Mesenchymal stem cell (in vitro differentiated cells and primary cell): Measurements from ENCODE around the gene OR2AT4.

Experiments used
- DNase-seq: peaks from one replicate; pipeline ENCODE4 v3.0.0-alpha.2; 2013
- H2AFZ ChIP-seq: one replicate; pipeline ENCODE4 v1.6.1; 2013; ENCODE audit warnings: low read depth, mild to moderate bottlenecking, control low read depth, inconsistent platforms, low read length, moderate library complexity
- H2AK5ac ChIP-seq: 2 replicates; pipeline ENCODE4 v1.6.1; 2013; ENCODE audit warnings: low read length, moderate library complexity, mild to moderate bottlenecking, inconsistent platforms; ENCODE audit not compliant: severe bottlenecking
- H2BK120ac ChIP-seq: one replicate; pipeline ENCODE4 v1.6.1; 2013; ENCODE audit warnings: low read depth, mild to moderate bottlenecking, inconsistent platforms, low read length, moderate library complexity
- H2BK12ac ChIP-seq, 2 experiments: one replicate each; pipeline ENCODE4 v1.6.1; 2013; ENCODE audit warnings: inconsistent platforms in 2 of 2, low read length in 2 of 2, mild to moderate bottlenecking in 2 of 2, moderate library complexity in 2 of 2, control low read depth in 1 of 2
- H2BK15ac ChIP-seq: one replicate; pipeline ENCODE4 v1.6.1; 2013; ENCODE audit warnings: mild to moderate bottlenecking, low read depth, inconsistent platforms; ENCODE audit not compliant: poor library complexity, severe bottlenecking
- H2BK5ac ChIP-seq: 2 replicates; pipeline ENCODE4 v1.6.1; 2013; ENCODE audit warnings: low read depth, mild to moderate bottlenecking, low read length, control low read depth, inconsistent platforms; ENCODE audit not compliant: poor library complexity, severe bottlenecking
- H3K14ac ChIP-seq, 2 experiments: one replicate each; pipeline ENCODE4 v1.6.1; 2013; ENCODE audit warnings: inconsistent platforms in 2 of 2, low read length in 2 of 2, control low read depth in 1 of 2, mild to moderate bottlenecking in 1 of 2, moderate library complexity in 1 of 2
- H3K18ac ChIP-seq, 2 experiments: one replicate each; pipeline ENCODE4 v1.6.1; 2013; ENCODE audit warnings: inconsistent platforms in 2 of 2, low read length in 2 of 2, control low read depth in 1 of 2, low read depth in 1 of 2, mild to moderate bottlenecking in 1 of 2
- H3K23ac ChIP-seq, 2 experiments: one replicate each; pipeline ENCODE4 v1.6.1; 2013; ENCODE audit warnings: inconsistent platforms in 2 of 2, low read length in 2 of 2, mild to moderate bottlenecking in 2 of 2, moderate library complexity in 2 of 2, control low read depth in 1 of 2
- H3K27ac ChIP-seq: 2 replicates; pipeline ENCODE4 v1.5.1; 2013; ENCODE audit warnings: mild to moderate bottlenecking, moderate library complexity, low read length, control low read depth, inconsistent platforms; ENCODE audit not compliant: poor library complexity, severe bottlenecking
- H3K27me3 ChIP-seq, 2 experiments: 2 replicates each; pipeline versions ENCODE4 v1.6.1 to v1.7.0; 2013; ENCODE audit warnings: low read length in 2 of 2, mild to moderate bottlenecking in 2 of 2, moderate library complexity in 2 of 2, control low read depth in 1 of 2, inconsistent platforms in 1 of 2; ENCODE audit not compliant: control insufficient read depth in 1 of 2, insufficient read depth in 1 of 2
- H3K36me3 ChIP-seq, 2 experiments: 2 replicates each; pipeline versions ENCODE4 v1.6.1 to v1.7.0; 2013; ENCODE audit warnings: low read length in 2 of 2, control low read depth in 1 of 2, inconsistent platforms in 1 of 2, low read depth in 1 of 2, mild to moderate bottlenecking in 1 of 2; ENCODE audit not compliant: insufficient read depth in 2 of 2, control insufficient read depth in 1 of 2
- H3K4ac ChIP-seq, 2 experiments: one replicate each; pipeline ENCODE4 v1.6.1; 2013; ENCODE audit warnings: inconsistent platforms in 2 of 2, low read length in 2 of 2, mild to moderate bottlenecking in 2 of 2, moderate library complexity in 2 of 2, control low read depth in 1 of 2, low read depth in 1 of 2
- H3K4me1 ChIP-seq: 2 replicates; pipeline ENCODE4 v1.6.1; 2013; ENCODE audit warnings: low read depth, low read length, control low read depth; ENCODE audit not compliant: control insufficient read depth, insufficient read depth
- H3K4me2 ChIP-seq: 2 replicates; pipeline ENCODE4 v1.6.1; 2013; ENCODE audit warnings: low read length, mild to moderate bottlenecking, inconsistent platforms; ENCODE audit not compliant: poor library complexity, severe bottlenecking
- H3K4me3 ChIP-seq, 2 experiments: 2 replicates each; pipeline versions ENCODE4 v1.5.1 to v1.7.0; 2013; ENCODE audit warnings: low read length in 2 of 2, mild to moderate bottlenecking in 2 of 2, control low read depth in 1 of 2, low read depth in 1 of 2; ENCODE audit not compliant: insufficient read depth in 1 of 2
- H3K79me1 ChIP-seq: replicated peaks from 2 replicates; pipeline ENCODE4 v1.6.1; 2013; ENCODE audit warnings: mild to moderate bottlenecking, control low read depth, low read length, inconsistent platforms; ENCODE audit not compliant: poor library complexity, severe bottlenecking
- H3K9ac ChIP-seq: 2 replicates; pipeline ENCODE4 v1.7.0; 2013; ENCODE audit warnings: mild to moderate bottlenecking, low read length, moderate library complexity
- H3K9me3 ChIP-seq: 2 replicates; pipeline ENCODE4 v1.7.0; 2013; ENCODE audit warnings: mild to moderate bottlenecking, low read length; ENCODE audit not compliant: control insufficient read depth
- H4K8ac ChIP-seq: one replicate; pipeline ENCODE4 v1.6.1; 2013; ENCODE audit warnings: inconsistent platforms, mild to moderate bottlenecking, low read length, moderate library complexity
- H4K91ac ChIP-seq: one replicate; pipeline ENCODE4 v1.6.1; 2013; ENCODE audit warnings: mild to moderate bottlenecking, low read length, inconsistent platforms
- WGBS: methylation state at CpG from one replicate; pipeline ENCODE4 v1.1.7; 2013; ENCODE audit warnings: mixed read lengths; 5-methylcytosine and 5-hydroxymethylcytosine counted together

The OR2AT4 gene

DNA sequence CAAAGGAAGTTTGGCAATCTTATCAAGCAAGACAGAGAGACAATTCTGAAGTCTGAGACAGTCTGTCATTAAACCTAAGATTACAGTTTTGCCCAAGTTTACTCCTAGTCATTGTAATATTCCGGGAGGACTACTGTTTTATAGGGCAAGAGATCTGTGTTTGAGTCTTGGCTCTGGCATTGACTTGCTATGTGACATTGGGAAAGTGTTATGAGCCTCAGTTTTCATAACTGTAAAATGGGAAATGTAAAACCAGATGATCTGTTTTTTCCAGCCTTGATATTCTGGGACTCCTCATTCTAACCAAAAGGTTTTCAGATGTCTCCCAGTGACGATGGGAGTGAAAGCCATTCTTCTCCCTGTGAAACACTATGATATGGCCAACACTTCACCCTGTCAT is 29.9 kb upstream of the OR2AT4 start:
- H2AK5ac ChIP-seq, result no peak overlapping the region
- H2BK120ac ChIP-seq, result no peak overlapping the region
- no peaks in the 10 kb centered on the region for H3K9me3 ChIP-seq
- DNase-seq, result no peak
- no peak overlapping the region for H2BK15ac ChIP-seq
- no peaks in the 10 kb centered on the region for H3K36me3 ChIP-seq
- no peak overlapping the region for H3K4me3 ChIP-seq
- no peak overlapping the region for H3K27ac ChIP-seq
- no peak overlapping the region for H3K14ac ChIP-seq
- H3K79me1 ChIP-seq, result no peaks in the 10 kb centered on the region
- no peak overlapping the region for H4K91ac ChIP-seq
- no peak overlapping the region for H3K18ac ChIP-seq
- H3K27me3 ChIP-seq, result peaks cover 0 to 2% of the 10 kb centered on the region in 2 experiments
- no peak overlapping the region for H3K9ac ChIP-seq
- no peaks in the 10 kb centered on the region for H3K4me1 ChIP-seq
- H3K4ac ChIP-seq, result no peak overlapping the region
- no peak overlapping the region for H4K8ac ChIP-seq
- no peak overlapping the region for H2BK5ac ChIP-seq
- H2AFZ ChIP-seq, result no peak overlapping the region
- H3K4me2 ChIP-seq, result no peak overlapping the region
- no peak overlapping the region for H3K23ac ChIP-seq
- H2BK12ac ChIP-seq, result no peak overlapping the region
- 87% methylated on average over 2 of the region's 2 CpGs for WGBS

DNA sequence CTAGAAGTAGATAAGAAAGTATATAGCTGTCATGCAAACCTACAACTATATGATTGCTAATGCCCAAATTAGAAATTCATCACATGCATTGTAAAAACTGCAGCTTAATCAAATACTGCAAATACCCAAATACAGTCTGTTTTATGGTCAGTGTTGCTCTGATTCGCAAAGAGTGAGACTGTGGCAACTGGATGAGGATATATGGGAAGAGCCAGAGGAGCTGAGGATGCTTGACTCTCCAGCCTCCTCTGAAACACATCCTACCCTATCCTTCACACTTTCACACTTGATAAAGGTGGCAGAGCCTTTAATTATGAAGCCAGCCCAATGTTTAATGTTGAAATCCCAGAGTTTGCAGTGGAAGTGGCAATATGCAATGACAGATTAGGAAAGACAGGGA is 21.9 kb upstream of the OR2AT4 start:
- H3K23ac ChIP-seq, result no peak overlapping the region
- no peaks in the 10 kb centered on the region for H3K27me3 ChIP-seq
- H3K79me1 ChIP-seq, result peaks cover 2% of the 10 kb centered on the region
- H2BK15ac ChIP-seq, result no peak overlapping the region
- H3K4me1 ChIP-seq, result no peaks in the 10 kb centered on the region
- H3K4me3 ChIP-seq, result no peak overlapping the region
- no peak overlapping the region for H2BK120ac ChIP-seq
- H3K9ac ChIP-seq, result no peak overlapping the region
- no peak overlapping the region for H3K14ac ChIP-seq
- H2AK5ac ChIP-seq, result no peak overlapping the region
- no peak overlapping the region for H3K4me2 ChIP-seq
- H4K8ac ChIP-seq, result no peak overlapping the region
- no peak overlapping the region for H4K91ac ChIP-seq
- WGBS, result no CpG with 5 or more reads among the region's 1 CpG
- H2BK12ac ChIP-seq, result no peak overlapping the region
- H3K9me3 ChIP-seq, result peaks cover 19% of the 10 kb centered on the region
- no peak overlapping the region for H3K27ac ChIP-seq
- no peak overlapping the region for H2BK5ac ChIP-seq
- no peak for DNase-seq
- no peak overlapping the region for H3K18ac ChIP-seq
- no peaks in the 10 kb centered on the region for H3K36me3 ChIP-seq
- no peak overlapping the region for H3K4ac ChIP-seq
- no peak overlapping the region for H2AFZ ChIP-seq

- peaks cover 6% of the 10 kb centered on the region for H3K79me1 ChIP-seq
- H2BK15ac ChIP-seq, result no peak overlapping the region
- H3K14ac ChIP-seq, result no peak overlapping the region
- no peak overlapping the region for H2AK5ac ChIP-seq
- DNase-seq, result no peak
- no peak overlapping the region for H2BK5ac ChIP-seq
- H3K4me1 ChIP-seq, result no peaks in the 10 kb centered on the region
- no peak overlapping the region for H3K23ac ChIP-seq
- H2BK12ac ChIP-seq, result no peak overlapping the region
- peaks cover 54% of the 10 kb centered on the region for H3K9me3 ChIP-seq
- H3K36me3 ChIP-seq, result no peaks in the 10 kb centered on the region
- H4K91ac ChIP-seq, result no peak overlapping the region
- no peak overlapping the region for H2AFZ ChIP-seq
- H3K27me3 ChIP-seq, result no peaks in the 10 kb centered on the region
- no peak overlapping the region for H3K4me2 ChIP-seq
- no peak overlapping the region for H3K9ac ChIP-seq
- no peak overlapping the region for H3K4ac ChIP-seq
- H3K18ac ChIP-seq, result no peak overlapping the region
- WGBS, result 94% methylated on average over 2 of the region's 2 CpGs
- no peak overlapping the region for H3K27ac ChIP-seq
- H2BK120ac ChIP-seq, result no peak overlapping the region
- no peak overlapping the region for H4K8ac ChIP-seq
- no peak overlapping the region for H3K4me3 ChIP-seq
These were observed 17.8 kb upstream of the OR2AT4 start for GRCh38 chr11:75114465-75114864.

DNA sequence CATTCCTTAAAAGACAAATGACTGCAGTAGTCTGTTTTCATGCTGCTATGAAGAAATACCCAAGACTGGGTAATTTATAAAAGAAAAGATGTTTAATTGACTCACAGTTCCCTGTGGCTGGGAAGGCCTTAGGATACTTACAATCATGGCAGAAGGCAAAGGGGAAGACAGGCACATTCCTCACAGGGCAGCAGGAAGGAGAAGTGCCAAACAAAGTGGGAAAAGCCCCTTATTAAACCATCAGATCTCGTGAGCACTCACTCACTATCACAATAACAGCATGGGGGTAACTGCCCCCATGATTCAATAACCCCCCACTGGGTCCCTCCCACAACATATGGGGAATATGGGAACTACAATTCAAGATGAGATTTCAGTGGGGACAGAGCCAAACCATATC is 16.4 kb upstream of the OR2AT4 start:
- Histone ChIP-seq H2BK12ac (no peak overlapping the region), H3K9ac (no peak overlapping the region), H2BK5ac (no peak overlapping the region), H3K4ac (no peak overlapping the region), H2BK15ac (no peak overlapping the region), H3K79me1 (peaks cover 11% of the 10 kb centered on the region), H3K36me3 (peaks cover 0 to 7% of the 10 kb centered on the region in 2 experiments), H4K8ac (no peak overlapping the region), H2AK5ac (no peak overlapping the region), H3K27ac (no peak overlapping the region), H3K14ac (no peak overlapping the region), H2BK120ac (no peak overlapping the region), H3K4me2 (no peak overlapping the region), H3K4me1 (no peaks in the 10 kb centered on the region), H3K27me3 (no peaks in the 10 kb centered on the region), H3K18ac (no peak overlapping the region), H2AFZ (no peak overlapping the region), H4K91ac (no peak overlapping the region), H3K4me3 (no peak overlapping the region), H3K23ac (no peak overlapping the region), H3K9me3 (peaks cover 46% of the 10 kb centered on the region)
- no peak for DNase-seq
- WGBS, result no CpG with 5 or more reads among the region's 1 CpG
